ENCODE results near the gene MAPK10.

- TF ChIP-seq CTCF (conservative IDR thresholded peaks at IDR 0.05 in 1 of 2, IDR thresholded peaks at IDR 0.05 in 1 of 2; ENCODE audit: low read depth in 1 of 2, low read length in 2 of 2) (no peak), EZH2 (IDR thresholded peaks at IDR 0.05; ENCODE audit: low read length, missing control alignments) (no peak)
Measured at GRCh38 chr4:86333236-86333635, 26.6 kb downstream of the MAPK10 start.

Data from fibroblast of lung (primary cell).